GM21619 (cell line): ENCODE measurements around the gene PIF1.
A peak's percentile ranks its signal among the peaks of the same experiment; 100 is the strongest.

ENCODE experiments used
- ATAC-seq: cut with Tn5 transposase; IDR thresholded peaks from one replicate; pipeline ENCODE4 v1.9.1; 2021; ENCODE audit not compliant: unreplicated experiment

Gene PIF1, protein sequence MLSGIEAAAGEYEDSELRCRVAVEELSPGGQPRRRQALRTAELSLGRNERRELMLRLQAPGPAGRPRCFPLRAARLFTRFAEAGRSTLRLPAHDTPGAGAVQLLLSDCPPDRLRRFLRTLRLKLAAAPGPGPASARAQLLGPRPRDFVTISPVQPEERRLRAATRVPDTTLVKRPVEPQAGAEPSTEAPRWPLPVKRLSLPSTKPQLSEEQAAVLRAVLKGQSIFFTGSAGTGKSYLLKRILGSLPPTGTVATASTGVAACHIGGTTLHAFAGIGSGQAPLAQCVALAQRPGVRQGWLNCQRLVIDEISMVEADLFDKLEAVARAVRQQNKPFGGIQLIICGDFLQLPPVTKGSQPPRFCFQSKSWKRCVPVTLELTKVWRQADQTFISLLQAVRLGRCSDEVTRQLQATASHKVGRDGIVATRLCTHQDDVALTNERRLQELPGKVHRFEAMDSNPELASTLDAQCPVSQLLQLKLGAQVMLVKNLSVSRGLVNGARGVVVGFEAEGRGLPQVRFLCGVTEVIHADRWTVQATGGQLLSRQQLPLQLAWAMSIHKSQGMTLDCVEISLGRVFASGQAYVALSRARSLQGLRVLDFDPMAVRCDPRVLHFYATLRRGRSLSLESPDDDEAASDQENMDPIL

DNA sequence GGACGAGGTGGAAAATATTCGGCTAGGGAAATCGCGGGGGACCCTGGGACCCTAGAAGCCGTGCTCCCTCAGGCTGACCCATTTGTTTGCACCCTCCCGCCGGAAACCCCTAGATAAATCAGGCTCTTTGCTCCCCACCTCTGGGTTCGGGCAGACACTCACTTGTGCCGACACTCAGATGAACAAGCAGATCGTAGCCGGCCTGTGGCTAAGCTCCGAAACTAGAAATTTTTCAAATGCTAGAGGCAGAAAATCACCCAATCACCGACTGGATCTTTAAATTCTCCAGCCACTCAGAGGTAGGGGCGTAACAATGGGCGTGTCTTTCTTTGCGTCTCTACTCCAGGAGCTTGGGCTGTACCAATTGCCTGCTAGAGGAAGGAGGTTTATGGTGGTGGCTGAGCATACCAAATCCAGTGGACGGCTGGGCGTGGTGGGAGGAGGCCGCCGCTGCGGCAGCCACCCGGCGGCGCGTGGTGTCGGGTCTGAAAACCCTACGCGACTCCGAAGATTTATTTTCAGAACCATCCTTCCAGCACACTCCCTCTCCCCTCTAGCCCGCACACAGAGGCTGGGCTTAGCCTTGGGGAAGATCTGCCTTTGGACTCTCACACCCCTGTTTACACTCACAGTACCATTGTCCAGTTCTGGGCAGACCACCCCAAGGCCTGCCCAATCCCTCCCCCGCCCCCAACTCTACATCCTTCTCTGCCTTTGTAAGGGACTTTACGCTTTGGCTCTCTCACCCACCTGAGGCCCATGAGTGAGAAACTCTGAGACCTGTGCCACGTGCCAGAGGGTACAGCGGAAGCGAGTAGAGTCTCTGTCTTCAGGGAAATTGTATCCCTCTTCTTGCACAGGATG lies at the start of gene PIF1:
Gene PIF1, minus strand, starts transcription at position 217 of the 864 bp plus-strand sequence. CDS start 1,312 bp downstream, outside the sequence.
- peak; percentile 79 for ATAC-seq

DNA sequence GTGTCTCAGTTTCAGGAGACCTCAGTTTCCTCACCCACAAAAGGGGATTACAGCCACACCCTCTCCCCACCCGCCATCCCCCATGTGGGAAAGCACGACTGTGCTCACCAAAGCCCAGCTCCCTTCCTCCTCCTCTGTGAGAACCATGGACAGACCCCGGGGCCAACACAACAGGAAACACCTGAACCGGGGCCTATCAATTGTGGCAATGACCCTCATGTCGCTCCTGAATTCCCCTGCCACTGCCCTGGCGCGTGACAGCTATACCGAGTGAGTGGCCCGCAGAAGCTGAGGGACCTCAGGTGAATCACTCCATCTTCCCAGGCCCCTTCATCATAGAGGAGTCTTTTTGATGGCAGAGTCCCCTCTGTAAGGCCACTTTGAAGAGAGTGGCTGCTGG lies 44.9 kb upstream of the PIF1 start:
- no peak for ATAC-seq

DNA sequence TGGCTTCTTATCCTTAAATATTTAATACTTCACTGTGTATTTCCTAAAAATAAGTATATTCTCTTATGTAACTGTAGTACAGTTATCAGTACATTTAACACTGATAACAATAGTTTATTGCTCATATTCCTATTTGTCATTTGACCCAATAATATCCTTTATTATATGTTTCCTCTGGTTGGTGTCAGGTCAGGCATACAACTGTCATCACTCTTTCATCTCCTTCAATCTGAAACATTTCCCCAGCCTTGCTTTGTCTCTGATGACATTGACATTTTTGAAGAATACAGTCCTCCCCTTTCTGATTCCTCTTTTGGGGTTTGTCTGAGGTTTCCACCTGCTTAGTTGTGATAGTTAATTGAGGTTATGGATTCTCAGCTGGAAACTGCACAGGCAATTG lies 44.1 kb upstream of the PIF1 start:
- ATAC-seq: no peak

DNA sequence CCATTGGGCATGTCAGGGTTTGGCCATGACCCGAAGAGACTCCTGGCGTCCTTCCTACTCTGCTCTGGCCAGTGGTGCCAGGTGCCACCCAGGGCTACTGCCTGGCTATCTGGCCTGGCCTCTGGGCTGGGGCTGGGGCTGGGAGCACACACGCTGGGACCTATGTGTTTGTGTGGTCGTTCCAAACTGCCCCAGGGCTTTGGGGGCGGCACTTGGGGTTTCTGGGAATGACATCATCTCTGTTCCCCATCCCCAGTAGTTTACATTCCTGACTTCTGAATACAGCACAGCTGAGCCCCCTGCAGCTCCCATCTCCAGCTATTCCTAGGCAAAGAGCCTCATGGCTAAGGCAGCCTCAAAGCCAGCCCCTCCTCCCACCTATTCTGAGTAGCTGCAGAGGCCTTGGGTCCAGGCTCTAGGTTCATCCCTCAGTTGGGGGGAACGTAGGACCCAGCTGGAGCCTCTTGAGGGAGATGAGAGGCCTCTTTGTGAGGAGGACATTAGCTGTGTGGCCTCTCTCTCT lies 40.6 kb upstream of the PIF1 start:
- no peak for ATAC-seq

DNA sequence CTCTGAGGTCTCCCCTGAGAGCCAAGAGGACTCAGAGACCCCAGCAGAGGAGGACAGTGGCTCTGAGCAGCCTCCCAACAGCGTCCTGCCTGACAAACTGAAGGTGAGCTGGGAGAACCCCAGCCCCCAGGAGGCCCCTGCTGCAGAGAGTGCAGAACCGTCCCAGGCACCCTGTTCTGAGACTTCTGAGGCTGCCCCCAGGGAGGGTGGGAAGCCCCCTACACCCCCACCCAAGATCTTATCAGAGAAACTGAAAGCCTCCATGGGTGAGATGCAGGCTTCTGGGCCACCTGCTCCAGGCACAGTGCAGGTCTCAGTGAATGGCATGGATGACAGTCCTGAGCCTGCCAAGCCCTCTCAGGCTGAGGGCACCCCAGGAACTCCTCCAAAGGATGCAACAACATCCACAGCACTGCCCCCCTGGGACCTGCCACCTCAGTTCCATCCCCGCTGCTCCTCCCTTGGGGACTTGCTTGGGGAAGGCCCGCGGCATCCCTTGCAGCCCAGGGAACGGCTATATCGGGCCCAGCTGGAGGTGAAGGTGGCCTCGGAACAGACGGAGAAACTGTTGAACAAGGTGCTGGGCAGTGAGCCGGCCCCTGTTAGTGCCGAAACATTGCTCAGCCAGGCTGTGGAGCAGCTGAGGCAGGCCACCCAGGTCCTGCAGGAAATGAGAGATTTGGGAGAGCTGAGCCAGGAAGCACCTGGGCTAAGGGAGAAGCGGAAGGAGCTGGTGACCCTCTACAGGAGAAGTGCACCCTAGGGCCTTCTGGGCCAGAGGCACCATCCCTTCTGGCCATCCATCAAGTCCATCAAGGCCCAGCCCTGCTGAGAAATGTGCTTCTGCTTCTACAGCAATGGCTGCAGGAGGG lies 39.9 kb upstream of the PIF1 start:
- peak; percentile 55 for ATAC-seq

DNA sequence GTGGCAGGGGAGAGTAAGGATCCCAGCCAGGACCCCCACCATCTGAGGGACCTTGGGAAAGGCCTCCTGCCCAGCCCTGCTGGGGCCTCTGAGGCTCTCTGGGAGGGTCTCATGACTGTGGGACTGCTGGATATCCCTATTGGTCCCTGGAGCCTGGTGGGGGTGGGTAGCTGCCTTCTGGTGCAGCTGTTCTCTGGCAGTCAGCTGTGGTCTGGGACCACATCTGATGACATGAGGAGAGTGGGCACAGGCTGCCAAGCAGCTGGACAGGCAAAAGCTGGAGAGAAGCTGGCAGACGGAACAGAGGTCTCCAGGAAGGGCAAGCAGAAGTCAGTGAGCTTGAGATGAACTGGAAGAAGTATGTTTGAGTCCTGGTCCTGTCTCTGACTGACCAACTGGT lies 38.6 kb upstream of the PIF1 start:
- no peak for ATAC-seq

DNA sequence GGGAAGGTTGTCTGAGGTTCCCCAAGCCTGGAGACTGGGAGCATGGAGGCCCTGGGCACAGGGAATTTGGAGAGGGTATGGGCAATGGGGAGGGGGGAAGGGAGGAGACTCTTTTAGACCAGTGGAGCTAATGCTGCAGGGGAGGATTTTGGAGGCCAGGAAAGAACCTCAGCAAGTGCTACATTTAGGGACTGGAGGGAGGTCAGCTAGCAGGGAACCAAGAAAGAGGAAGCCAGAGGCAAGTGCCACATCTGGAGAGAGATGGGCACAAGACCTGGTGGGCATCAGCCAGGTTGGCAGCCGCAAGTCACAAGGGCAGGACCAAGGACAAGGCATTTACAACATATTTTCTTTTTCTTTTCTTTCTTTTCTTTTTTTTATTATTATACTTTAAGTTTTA lies 37.0 kb upstream of the PIF1 start:
- ATAC-seq: no peak

DNA sequence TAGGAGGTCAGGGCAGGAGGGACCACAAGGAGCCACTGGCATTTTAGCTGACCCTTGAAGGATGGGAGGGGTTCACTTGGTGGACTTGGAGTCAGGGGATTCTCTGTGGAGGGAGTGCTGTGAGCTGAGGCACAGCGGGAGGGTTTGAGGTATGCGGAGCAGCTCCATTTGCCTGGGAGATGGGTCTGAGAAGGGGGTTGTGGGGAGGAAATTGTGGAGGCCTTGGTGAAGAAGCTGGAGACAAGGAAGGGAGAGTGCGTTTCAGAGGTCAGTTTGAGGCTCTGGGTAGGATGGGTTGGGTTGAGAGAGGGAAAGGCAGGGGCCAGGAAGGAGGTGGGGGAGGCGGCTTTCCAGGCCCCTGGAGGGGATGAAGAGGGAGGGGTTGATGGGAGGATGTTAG lies 36.5 kb upstream of the PIF1 start:
- no peak for ATAC-seq

DNA sequence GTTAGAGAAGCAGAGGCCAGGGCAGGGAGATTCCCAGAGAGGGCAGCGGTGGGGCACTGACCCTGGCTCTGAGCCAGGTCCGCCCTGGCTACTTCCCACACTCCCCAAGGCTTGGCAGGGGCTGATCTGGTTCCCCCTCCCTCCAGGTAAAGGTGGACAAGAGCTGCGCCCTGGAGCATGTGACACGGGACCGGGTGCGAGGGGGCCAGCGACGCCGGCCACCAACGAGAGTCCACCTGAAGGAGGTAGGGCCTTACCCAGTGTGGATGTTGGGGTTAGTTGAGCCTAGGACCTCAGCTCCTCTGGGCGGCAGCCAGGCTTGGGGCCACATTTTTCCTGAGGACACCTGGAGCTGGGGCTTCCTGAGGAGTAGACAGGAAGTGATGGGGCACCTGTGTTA lies 35.9 kb upstream of the PIF1 start:
- ATAC-seq: no peak

DNA sequence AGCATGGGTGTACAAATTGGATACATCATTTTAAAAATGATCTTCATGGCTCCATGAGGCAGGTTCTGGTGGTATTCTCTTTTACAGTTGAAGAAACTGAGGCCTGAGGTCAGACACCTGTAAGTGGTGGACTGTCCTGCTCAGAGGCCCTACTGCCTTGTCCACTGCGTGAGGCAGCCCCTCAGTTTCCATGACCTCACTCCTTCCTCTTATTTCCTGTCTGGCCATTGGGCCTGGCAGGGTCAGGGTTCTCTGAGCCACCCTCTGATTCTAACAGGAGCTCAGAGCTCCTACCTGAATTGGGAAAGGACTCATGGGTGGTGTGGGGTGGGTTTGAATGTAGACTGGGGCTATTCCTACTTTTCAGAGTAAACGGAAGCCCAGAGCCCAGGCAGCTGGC lies 33.8 kb upstream of the PIF1 start:
- ATAC-seq: no peak

DNA sequence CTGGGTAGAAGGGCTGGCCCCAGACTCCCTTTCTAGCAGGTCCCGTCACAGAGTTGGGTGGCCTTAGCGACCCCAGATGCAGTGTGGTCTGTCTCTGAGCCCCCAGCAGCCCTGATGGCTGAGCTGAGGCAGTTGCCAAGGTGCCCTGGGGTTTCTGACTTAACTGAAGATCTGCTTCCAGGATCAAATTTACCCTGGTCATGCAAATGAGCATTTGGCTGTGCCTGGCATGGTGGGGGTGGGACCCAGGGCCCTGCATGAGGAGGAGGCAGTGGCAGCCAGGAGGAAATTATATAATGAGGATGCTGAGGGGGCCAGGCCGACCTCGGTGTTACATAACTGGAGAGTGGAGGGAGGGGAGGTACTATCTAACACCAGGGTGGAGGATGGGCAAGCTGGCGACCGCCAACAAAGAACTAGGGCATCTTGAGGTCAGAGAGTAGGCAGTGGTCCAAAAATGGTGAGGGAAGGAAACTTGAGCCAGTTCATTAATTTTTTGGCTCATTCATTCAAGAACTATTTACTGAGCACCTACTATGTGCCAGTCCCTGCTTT lies 32.7 kb upstream of the PIF1 start:
- no peak for ATAC-seq

DNA sequence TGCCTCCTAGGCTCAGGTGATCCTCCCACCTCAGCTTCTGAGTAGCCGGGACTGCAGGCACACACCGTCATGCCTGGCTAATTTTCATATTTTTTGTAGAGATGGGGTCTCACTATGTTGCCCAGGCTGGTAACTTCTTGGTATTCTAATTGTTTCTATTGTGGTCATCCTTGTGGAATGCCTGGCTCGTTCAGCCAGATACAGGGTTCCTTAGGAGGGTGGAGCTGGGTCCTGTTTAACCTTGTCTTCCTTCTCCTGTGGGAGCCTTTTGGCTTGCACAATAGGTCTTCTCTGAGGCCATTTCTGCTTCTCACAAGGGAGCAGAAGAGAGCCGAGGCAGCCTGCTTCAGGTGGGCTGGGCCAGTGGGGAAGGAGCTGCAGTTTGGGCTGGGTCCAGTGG lies 32.0 kb upstream of the PIF1 start:
- ATAC-seq: no peak

DNA sequence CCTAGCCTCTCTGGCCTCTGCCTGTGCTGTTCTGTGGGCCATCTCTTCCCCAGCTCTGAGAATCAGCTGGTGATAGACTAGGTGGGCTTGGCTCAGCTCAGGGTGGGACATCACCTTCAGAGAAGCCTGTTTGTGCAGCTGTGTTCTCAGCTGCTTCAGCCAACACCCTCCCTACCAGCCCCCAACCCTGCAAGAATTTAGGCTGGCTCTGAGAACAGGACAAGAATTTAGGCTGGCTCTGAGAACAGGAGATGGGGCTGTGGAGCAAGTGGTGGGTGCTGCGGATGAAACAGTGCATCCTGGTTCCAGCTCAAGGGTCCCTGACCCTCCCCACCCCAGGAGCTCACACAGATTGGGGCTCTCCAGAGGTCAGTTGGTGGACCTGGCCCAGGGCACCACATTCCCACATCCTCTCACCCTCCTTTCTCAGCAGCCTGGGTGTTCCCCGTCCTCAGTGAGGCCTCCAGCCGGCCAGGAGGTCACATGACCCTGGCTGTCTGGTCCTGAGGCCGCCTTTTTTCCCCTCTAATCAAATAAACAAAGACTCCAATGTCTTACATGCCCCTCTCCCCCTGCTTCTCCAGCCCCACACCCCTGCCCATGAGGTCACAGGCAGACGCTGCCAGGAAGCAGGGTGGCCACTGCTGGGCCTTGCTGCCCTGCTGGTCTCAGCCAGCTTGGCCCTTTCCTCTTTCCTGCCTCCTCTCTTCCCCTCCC lies 31.1 kb upstream of the PIF1 start:
- ATAC-seq: no peak

DNA sequence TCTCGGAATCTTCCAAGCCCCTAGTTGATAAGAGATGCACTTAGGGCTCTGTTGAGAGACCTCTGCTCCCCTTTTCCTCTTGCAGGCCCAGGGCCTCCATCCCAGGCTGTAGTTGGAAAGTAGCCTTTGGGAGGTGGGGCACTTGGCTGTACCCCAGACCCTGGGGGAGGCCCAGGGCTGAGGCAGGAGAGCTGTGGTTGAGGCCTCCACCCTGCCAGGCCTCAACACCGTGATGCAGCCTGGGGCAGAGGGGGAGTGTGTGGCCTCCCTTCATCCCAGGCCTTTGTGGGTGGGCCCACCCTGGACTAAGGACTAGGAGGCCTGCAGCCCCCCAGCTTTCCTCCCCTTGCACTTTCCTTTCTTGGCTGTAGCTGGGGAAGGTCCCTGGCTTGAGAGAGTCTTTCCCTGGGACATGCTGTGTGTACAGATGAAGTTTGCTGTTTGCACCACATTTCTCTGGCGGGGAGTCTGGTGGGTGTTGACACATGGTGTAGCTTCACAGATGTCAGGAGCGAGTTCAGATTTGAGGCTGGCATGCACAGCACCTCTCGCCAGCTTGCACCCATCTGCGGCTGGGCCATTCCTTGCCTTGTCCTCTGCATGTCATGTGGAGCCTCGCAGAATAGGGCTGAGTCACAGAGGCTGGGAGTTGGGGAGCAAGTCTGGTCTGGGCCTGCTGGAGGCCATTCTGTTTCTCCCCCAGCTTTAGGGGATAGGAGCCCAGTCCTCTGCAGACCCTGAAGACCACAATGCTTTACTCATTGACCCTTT lies 29.9 kb upstream of the PIF1 start:
- ATAC-seq: no peak

DNA sequence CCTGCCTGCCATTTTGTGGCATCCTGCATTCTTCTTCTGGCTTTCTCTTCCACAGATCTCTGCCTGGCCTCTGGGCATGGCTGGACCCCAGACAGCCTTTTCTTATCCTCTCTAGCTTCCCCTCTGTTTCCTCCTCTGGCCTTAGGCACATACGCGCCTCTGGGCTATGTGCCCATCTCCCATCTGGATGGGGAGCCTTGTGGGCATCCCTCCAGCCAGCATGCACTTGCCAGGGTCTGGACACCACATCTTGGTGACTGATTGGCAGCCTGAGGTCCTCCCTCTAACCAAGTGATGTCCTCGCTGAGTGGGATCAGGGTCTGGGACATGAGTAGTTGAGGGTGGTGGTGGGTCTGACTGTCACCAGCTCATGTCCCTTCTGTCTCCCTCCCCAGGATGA lies 29.1 kb upstream of the PIF1 start:
- ATAC-seq: no peak

DNA sequence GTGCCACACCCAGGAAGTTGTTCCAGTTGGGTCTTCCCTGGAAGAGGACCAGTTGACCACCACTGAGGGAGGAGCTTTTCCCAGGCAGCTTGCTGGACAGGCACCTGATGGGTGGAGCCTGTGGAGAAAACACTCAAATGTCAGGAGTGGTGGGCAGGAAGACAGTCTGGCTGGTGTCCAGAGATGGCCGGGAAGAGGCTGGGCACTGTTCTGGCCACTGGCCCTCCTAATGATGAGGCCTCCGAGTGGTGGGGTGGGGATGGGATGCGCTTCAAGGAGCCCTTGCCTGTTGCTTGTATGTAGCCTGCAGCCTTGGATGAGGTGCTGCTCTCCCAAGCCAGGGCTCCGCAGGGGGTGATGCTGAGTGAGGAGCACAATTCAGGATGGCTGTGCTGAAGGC lies 28.6 kb upstream of the PIF1 start:
- ATAC-seq: no peak

DNA sequence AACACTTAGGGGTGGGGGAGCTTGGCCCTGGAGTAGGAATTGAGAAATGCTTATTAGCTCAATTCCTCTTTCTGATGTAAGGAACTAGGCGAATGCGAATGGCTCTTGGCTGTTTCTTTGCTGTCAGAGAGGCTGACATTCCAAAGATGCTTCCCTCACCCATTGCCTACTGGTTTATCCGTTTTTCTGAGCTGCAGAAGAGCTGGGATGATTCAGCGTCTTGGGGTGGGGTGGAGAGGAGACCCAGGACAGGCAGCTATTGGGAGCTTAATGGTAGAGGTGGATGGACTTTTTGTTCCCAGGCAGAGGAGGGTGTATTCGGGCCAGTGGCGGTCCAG lies 26.0 kb upstream of the PIF1 start:
- no peak for ATAC-seq

DNA sequence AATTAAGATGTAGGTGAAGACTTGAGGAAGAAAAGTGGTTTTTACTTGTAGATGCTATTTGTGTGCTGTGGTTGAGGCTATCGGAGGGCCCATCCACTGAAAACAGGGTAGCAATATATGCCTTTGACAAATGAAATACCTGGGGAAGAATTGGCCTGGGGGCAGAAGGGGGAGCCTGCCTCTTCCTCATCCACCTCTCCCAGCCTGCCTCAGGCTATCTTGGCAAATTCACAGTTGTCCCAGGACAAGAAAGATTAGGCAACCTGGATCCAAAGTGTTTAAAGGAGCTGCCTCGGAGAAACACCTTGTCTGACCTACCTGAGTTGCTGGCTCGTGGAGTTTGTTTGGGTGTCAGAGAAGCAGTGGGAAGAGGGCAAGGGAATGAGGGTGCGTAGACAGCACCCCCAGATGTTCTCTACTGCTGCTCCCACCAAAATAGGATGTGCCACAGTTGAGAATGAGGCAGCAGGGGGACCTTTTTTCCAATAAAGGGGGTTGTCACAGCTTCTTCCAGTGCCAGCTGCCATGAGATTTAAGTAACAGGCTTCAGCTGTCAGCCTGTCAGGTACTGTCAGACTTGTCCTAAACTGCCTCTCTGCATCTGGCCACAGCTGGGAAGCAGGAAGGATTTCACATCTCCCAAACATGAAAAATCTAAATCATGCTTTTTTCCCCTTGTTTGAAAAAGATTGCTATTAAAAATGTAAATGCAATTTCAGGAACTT lies 25.5 kb upstream of the PIF1 start:
- no peak for ATAC-seq
